GM21576 (cell line): ENCODE measurements around the gene BPIFB6.

ENCODE experiments used
- ATAC-seq: cut with Tn5 transposase; IDR thresholded peaks from one replicate; pipeline ENCODE4 v1.9.1; 2021; ENCODE audit warnings: mild to moderate bottlenecking, moderate library complexity; ENCODE audit not compliant: unreplicated experiment

BPIFB6 gene, protein sequence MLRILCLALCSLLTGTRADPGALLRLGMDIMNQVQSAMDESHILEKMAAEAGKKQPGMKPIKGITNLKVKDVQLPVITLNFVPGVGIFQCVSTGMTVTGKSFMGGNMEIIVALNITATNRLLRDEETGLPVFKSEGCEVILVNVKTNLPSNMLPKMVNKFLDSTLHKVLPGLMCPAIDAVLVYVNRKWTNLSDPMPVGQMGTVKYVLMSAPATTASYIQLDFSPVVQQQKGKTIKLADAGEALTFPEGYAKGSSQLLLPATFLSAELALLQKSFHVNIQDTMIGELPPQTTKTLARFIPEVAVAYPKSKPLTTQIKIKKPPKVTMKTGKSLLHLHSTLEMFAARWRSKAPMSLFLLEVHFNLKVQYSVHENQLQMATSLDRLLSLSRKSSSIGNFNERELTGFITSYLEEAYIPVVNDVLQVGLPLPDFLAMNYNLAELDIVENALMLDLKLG

GRCh38 chr20:33031531-33031930 lies at the start of gene BPIFB6:
Gene BPIFB6 (plus strand): TSS chr20:33031648. CDS start chr20:33031648, 0 bp downstream.
- ATAC-seq: no peak

GRCh38 chr20:32982617-32983458 lies 48.6 kb upstream of the BPIFB6 start:
- ATAC-seq: no peak

DNA sequence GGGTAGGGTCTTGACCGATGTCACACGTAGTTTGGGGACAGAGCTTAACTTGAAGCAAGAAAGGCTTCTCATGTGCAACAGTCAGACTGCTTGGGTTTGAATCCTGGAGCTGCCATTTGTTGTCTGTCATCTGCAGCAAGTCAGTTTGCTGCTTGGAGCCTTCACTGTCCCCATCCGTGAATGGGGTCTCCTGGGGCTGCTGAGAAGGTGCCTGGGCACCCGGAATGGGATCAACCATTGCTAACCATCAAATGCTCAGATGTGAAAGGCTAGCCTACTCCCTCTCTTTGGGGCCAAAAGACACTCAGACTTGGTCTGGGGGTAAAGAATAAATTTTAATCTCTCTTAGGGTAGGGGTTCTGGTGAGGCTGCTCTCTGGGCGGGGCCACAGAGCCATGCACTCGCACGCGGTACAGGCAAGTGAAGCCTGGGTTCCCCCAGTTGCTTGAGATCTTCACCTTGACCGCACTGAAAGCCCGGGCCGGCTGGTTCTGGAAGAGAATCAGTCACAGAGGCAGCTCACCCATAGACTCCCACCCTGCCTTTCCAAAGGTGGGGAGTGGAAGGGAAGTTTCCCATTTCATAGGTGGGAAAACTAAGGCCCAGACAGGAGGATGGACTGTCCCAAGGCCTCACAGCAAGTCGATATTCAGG lies 47.9 kb upstream of the BPIFB6 start:
- no peak for ATAC-seq

DNA sequence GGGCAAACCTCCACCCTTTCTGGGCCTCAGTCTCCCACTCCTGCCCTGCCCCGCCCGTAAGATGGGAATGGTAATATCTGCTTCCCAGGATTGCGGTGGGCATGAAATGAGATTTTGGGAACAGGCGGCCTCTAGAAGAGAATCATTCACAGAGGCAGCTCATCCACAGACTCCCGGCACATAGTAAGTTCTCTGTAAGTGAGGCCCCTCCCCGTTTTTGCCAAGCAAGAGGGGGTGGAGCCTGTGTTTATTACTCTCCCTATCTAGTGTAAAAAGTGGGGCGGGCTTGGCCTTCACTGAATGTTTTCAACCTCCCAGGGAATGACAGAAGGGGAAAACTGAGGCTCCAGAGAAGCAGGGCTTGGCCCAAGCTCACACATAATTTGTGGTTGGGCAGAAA lies 47.3 kb upstream of the BPIFB6 start:
- ATAC-seq: no peak

DNA sequence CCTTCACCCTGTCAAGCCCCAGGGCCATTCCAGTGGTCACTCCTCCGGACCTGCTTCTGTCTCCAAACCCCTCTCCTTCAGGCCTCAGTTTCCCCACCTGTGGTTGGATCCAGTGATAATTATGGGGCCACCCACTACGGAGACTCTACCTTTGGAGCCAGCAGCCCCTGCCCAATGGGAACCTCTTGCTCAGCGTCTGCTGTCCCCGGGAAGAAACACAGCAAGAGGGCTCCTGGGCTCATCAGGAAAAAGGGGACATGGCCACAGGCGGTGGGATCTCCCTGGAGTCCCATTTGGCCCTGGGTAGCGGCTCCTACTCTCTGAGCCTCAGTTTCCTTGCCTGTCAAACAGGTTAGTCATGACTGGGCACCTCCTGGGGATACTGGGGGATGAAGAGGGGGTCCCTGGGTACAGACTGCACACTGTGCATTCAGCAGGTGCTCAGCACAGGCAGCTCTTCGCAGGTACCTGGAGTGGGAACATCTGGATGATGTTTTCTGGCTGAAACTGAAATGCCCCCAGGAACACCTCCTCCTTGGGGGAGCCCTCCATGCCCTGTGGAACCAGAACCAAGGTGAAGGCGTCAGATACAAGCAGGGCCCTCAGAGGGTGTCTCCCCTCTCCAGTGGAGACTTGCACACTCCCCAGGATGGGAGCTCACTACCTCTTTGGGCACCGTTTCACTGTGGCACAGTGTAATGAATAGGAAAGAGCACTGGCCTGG lies 46.7 kb upstream of the BPIFB6 start:
- ATAC-seq: no peak

DNA sequence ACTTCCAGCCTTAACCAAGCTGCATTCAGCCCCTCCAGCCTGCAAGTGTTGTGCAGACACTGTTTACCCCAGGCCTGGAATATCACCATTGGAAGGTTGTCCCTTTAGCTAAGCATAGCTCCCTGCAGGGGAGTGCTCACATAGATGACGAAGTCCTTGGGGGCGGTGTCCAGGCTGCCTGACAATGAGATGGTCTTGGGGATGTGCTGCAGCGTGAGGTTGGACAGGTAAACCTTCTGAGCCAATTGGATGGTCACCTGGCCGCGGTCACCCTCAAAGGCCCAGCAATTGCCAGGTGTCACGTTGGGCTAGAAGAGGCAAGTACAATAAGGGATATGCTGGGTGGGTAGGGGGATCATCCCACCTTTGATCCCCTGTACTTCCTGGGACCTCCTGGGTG lies 45.9 kb upstream of the BPIFB6 start:
- no peak for ATAC-seq

DNA sequence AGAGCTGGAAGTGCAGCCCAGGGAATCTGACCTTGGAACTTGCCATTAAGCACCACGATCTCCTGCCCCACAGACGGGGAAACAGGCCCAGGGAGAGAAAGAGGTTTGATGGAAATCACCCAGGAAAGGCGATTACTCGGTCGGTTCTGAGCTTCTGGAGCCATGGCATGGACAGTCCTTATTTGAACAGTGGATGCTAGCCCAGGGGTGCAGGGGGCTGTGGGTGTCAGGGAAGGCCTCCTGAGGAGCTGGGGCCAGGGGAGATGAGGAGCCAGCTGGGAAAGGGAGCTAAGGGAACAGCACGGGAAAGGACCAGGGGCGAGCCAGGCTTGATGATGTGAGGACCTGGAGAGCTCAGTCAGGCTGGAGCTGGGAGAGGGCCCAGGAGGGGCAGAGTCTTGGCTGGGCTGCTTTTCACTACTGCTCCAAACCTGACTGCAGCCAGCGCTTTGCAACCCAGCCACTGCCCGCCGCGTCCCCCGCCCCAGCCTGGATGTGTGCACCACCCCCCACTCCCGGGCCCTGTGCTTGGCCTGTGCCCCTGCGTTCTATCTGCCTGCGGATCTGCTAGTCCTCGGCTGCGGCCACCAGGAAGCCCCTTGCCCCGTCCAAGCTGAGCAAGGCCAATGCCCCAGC lies 45.0 kb upstream of the BPIFB6 start:
- no peak for ATAC-seq

DNA sequence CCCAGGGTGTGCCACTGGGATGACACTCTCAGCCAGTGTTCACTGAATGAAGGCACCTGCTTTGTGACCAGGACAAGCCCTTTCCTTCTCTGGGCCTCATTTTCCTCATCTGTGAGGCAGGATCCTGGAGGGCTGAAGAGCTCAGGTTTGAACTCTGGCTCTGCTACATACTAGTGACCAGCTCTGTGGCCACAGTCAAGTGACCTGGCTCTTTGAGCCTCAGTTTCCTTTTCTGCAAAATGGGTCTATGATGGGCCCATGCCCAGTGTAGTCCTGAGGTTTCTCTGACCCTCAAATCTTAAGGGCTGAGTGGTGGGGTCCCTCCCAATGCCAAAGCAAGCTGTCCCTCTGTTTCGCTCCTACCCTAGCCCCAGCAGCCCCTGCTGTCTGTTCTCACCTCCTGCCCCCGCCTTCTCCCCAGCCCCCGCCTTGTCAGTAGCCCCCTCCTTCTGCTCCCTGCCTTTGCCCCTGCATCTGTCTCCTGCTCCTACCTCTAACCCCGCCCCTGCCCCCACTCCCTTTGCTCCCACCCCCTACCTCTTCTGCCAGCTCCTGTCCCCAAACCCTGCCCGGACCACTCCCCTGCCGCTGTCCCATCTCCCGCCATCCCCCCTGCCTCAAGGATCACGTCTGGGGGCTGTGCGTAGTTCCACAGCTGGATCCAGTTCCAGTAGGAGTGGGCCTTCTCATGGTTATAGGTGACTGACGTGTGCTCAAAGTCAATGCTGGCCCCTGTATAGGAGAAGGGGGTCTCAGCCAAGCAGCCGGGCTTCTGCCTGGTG lies 44.2 kb upstream of the BPIFB6 start:
- ATAC-seq: no peak

GRCh38 chr20:32988008-32988407 lies 43.4 kb upstream of the BPIFB6 start:
- no peak for ATAC-seq

GRCh38 chr20:32989507-32990283 lies 41.8 kb upstream of the BPIFB6 start:
- no peak for ATAC-seq

DNA sequence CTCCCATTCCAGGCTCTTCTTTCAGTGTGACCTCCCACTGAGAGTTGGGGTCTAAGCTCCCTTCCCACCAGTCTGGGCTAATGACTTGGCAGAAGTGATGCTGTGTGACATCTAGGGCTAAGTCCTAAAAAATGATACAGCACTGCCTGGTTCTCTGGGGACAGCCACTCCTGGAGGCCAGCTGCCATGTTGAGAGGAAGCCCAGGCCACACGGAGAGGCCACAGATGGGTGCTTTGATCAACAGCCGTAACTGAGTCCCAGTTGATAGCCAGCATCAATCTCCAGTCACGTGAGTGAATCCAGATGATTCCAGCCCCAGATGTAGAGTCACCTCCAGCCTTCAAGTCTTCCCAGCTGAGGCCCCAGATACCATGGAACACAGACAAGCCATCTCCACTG lies 41.0 kb upstream of the BPIFB6 start:
- no peak for ATAC-seq

DNA sequence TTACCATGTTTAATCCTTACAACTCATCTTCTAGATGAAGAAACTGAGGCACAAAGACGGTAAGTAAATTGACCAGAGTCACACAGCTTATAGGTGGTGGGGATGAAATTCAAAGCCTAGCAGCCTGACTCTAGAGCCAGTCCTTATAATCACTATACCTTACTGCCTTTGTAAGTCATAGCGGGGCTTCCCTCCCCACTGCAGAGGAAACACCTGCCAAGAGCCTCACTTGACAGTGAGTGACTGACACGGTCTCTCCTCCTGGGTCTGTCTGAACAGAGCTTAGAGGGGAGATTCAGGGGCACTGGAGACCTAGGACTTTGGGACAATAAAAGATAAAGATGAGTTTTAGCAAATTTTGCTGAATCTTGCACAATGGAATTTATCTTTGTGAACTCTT lies 40.1 kb upstream of the BPIFB6 start:
- no peak for ATAC-seq

- no peak for ATAC-seq
Measured at GRCh38 chr20:32991792-32992641, 39.4 kb upstream of the BPIFB6 start.

DNA sequence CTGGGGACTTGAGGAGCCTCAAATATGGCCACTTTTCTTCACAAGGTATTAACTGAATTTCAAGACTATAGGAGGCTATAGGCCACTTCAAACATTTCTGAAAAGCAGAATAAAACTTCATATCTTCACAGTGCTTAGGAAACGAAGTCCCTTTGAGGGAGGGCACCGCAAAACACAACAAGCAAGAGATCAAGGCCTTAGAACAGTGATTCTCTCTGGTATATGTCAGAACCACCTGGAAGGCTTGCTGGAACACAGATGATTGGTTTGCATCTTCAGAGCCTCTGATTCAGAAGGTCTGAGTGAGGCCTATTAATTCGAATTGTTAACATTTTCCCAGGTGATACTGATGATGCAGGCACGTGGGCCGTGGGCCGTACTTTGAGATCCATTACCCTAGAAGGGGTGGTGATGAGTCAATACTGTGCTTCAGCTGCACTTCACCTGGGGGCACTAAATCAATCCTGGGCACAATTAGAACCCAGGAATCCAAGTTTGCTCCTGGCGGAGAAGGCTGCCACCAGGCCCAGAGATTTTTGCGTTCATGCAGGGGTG lies 37.9 kb upstream of the BPIFB6 start:
- no peak for ATAC-seq

- ATAC-seq: no peak
Measured at GRCh38 chr20:32995802-32996201, 35.6 kb upstream of the BPIFB6 start.

- no peak for ATAC-seq
Measured at GRCh38 chr20:32997431-32997830, 34.0 kb upstream of the BPIFB6 start.

- no peak for ATAC-seq
Measured at GRCh38 chr20:32999603-33000250, 31.7 kb upstream of the BPIFB6 start.
